Right hindlimb (tissue), 1 donor: Measurements from ENCODE around the gene ING5.
A peak's percentile ranks its signal among the peaks of the same experiment; 100 is the strongest.
"Not testable (repeated sequence)": the region's sequence is repeated elsewhere in the genome, so short reads cannot be mapped to it uniquely, and the experiment has no call there.

Experiments
- DNase-seq: peaks from one replicate; pipeline ENCODE4 v3.0.0-alpha.2; 2018

Gene ING5

DNA sequence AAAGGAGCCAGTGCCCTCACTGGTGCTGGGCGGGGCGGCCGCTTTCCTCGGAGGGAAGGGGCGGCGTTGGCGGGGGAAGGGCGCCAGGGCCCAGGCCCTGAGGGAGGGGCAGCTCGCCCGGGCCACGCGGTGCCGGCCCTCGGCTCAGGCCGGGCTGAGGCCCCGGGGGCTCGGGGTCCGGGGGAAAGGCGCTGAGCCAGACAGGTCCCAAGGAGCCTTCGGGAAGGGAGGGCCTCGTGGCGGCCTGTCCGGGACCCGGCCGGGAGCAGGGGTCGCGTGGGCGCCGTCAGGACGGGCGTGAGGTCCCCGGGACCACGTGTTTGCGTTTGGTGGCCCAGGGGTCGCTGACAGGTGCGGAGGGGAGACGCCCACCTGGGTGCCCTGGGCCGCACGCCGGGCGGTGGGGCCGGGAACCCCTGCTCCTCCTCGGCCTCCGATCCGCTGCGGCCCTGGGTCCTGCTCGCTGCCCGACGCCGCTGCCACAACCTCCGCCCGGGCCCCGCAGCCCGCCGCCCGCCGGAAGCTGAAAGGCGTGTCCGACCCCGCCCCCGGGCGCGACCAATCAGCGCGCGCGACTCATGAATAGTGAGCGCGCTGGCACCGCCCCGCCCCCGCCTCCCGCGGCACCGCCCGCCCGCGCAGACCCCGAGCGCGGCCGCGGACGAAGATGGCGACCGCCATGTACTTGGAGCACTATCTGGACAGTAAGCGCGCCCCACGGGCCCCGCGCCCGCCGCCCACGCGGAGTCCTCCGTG lies at the start of gene ING5:
TSS of gene ING5 (plus strand) at position 641 of the 756 bp plus-strand sequence. CDS start at position 668, 27 bp downstream.
- peak; percentile 96 for DNase-seq

GRCh38 chr2:241652142-241652541 lies 49.7 kb upstream of the ING5 start:
- DNase-seq, result no peak

GRCh38 chr2:241652722-241653121 lies 49.1 kb upstream of the ING5 start:
- DNase-seq, result no peak

GRCh38 chr2:241653210-241653750 lies 48.6 kb upstream of the ING5 start:
- DNase-seq, result no peak

GRCh38 chr2:241654551-241654950 lies 47.3 kb upstream of the ING5 start:
- no peak for DNase-seq

- DNase-seq, result no peak
These were observed 46.2 kb upstream of the ING5 start for GRCh38 chr2:241655516-241656189.

DNA sequence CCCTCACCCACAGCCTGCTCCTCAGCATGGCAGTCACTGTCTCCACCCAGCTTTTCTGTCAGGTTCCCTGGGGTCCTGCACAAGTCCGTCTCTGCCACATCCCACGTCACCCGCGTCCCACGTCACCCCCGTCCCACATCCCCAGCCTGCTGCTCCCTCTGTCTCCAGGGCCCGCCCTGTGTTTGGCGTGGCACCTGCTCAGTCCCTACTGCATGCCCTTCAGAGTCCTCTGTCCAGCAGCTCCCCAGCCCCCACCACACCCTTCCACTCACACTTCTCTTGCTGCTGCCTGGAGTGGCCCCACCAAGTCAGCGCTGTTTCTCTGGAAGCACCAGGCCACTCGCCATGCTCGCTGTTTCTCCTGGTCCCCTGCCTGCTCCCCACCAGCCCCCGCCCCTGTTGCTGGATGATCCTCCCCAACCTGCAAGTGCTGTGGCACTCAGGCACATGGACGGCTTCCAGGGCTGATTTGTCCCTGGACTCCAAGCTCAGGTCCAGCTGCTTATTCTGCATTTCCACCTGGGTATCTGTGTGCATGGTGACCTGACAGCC lies 45.6 kb upstream of the ING5 start:
- no peak for DNase-seq

- DNase-seq, result no peak
These were observed 44.0 kb upstream of the ING5 start for GRCh38 chr2:241657786-241658254.

DNA sequence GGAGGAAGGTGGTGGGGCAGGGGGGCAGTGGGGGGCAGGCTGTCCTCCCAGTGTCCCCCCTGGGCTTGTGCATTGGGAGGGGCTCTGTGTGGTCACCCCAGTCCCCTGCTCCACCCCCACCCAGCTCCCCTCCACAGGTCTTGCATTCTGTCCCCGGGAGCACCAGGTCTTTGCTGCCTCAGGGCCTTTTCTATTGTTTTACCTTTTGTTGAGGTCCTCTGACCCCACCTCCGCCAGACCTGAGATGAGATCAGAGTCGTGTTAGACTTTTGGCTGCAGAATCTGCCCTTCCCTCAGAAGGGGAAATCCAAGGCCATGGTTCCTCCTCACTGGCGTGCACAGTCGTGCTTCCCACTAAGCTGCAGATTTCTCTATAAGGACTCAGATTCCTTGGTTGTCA lies 43.5 kb upstream of the ING5 start:
- no peak for DNase-seq

DNA sequence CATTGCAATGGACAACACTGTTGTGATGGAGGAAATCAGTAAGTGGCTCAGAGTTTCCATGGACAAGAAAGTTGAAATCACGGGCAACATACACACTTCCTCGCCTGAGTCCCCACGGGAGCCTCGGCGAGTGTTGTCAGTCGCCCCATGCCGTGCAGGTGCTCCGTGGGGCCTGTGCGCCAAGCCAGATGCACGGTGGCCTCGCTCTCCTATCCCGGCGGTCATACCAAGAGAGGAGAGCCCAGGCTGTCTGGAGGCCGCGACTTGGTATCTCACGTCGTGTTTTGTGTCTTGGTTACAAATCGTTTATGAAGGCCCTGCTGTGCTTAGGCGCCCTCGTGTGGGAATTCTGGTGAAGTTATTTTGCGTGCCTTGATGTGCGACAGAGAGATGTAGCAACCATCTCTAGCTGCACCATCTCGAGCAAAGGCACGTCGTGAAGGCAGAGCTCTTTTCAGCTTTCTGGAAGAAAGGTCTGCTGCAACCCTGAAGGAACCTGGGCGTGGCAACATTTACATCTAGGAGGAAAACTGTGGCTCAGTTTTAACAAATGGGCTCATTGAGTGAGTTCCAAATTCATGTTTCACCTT lies 42.6 kb upstream of the ING5 start:
- peak; percentile 76 for DNase-seq

- DNase-seq, result no peak
These were observed 41.1 kb upstream of the ING5 start for GRCh38 chr2:241660593-241661213.

GRCh38 chr2:241662731-241663130 lies 39.1 kb upstream of the ING5 start:
- not testable (repeated sequence) for DNase-seq

DNA sequence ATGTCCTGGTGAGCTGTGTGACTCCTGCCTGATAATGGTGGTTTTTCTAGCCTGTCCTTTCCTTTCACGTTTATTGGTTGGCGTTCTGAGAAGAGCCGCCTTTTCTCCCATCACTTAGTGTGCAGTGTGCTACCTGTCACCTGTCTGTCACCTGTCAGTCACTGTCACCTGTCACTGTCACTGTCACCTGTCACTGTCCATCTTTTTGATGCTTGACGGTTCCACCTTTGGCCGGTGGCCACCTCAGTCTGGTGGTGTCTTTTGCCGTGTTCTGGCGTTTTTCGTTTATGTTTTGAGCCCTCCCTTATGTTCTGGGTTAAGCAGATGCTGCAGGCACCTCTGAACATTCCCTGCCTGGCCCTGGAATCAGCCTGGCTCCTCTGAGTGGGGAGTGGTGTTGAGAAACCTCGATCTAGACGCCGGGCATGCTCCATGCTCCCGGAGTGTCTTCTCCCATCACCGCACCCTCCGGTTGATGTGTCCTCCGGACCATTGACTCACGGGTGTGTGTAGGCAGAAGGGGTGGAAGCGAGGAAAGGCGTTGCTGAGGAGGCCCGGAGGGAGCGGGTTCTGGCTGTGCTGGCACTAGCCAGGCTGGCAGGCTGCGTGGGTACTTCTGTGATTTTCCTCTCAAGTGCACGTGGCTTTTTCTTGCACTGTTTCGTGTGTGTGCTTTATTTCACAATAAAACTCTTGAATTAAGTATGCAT lies 36.0 kb upstream of the ING5 start:
- no peak for DNase-seq

DNA sequence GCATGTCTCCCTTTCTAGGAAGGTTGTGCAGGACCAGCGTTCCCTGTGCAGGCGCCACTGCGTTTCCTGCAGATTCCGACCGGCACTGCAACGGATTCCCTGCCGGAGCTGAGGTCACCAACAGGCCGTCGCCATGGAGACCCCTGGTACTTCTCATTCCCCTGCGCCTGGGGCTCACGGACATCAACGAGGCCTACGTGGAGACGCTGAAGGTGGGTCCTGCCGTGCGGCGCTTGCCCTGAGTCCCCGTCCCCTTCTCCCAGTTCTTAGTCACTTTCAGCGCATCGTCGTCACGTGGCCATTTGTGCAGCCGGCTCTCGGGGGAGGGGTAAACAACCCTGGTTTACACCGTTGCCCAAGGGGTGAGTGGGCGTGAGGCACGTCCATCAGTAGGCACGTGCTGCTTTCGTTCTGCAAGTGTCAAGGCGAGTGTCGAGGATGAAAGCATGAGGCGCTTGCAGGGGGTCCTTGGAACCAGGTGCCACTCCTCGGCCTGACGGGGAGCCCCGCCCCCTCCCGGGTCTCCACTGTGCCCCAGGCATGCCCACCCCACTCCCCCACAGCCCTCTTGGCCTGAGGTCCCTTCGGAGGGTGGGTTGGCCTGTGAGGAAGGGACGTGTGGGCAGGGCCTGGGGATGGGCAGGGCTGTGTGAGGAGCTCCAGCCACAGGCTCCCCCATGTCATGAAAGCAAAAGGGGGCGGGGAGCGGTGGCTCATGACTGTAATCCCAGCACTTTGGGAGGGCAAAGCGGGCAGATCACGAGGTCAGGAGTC lies 35.0 kb upstream of the ING5 start:
- no peak for DNase-seq

- DNase-seq, result no peak
These were observed 33.5 kb upstream of the ING5 start for GRCh38 chr2:241668354-241668753.

DNA sequence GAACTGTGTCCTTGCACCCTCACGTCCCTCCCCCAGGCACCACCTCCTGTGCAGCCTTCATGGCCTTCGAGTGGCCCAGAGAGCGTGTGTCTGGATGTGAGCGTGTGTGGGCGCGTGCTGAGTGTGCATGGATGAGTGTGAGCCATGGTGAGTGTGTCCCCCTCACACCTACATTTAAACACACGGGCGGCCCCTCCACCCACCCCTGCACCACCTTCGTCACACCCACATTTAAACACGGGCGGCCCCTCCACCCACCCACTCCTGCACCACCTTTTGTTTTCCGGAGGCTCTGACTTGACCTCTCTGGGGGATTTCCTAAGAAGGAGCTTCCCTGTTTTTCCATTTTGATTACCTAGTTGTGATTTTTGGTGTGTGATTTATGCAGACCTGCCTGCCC lies 33.0 kb upstream of the ING5 start:
- DNase-seq, result no peak

GRCh38 chr2:241670333-241671110 lies 31.3 kb upstream of the ING5 start:
- DNase-seq, result no peak

GRCh38 chr2:241671457-241672240 lies 30.2 kb upstream of the ING5 start:
- no peak for DNase-seq
